Liver (tissue), 9 donors: Measurements from ENCODE around the gene SLC12A7. TPM values are rescaled to one million over a fixed set of nuclear protein-coding genes. Genes with fewer than 3 reads are reported as not detected.
"Not testable (repeated sequence)": the region's sequence is repeated elsewhere in the genome, so short reads cannot be mapped to it uniquely, and the experiment has no call there.

Source experiments
- DNase-seq: peaks from one replicate; pipeline ENCODE4 v3.0.0-alpha.2; 2017; ENCODE audit warnings: low spot score
- H3K27ac ChIP-seq, 2 donors: one replicate each; pipeline ENCODE4 v1.7.0; 2013; ENCODE audit warnings: inconsistent platforms in 2 of 2, low read length in 2 of 2, control low read depth in 1 of 2, low read depth in 1 of 2, mild to moderate bottlenecking in 1 of 2
- H3K27me3 ChIP-seq, 4 donors: one replicate each; pipeline versions ENCODE4 v1.6.1 to v1.7.0; 2013; ENCODE audit warnings: low read length in 3 of 4, inconsistent platforms in 1 of 4, mild to moderate bottlenecking in 1 of 4, moderate library complexity in 1 of 4; ENCODE audit not compliant: control insufficient read depth in 4 of 4, insufficient read depth in 4 of 4
- H3K36me3 ChIP-seq, 4 donors: one replicate each; pipeline versions ENCODE4 v1.6.1 to v1.7.0; 2013; ENCODE audit warnings: low read length in 3 of 4, mild to moderate bottlenecking in 3 of 4, low read depth in 1 of 4, moderate library complexity in 1 of 4; ENCODE audit not compliant: control insufficient read depth in 4 of 4, insufficient read depth in 3 of 4
- H3K4me1 ChIP-seq, 4 donors: one replicate each; pipeline versions ENCODE4 v1.6.1 to v1.7.0; 2013; ENCODE audit warnings: low read length in 3 of 4, mild to moderate bottlenecking in 3 of 4, moderate library complexity in 1 of 4; ENCODE audit not compliant: control insufficient read depth in 4 of 4, insufficient read depth in 4 of 4
- H3K4me3 ChIP-seq, 3 donors: one replicate each; pipeline versions ENCODE4 v1.6.1 to v1.7.0; 2013; ENCODE audit warnings: low read length in 3 of 3, control low read depth in 1 of 3, low read depth in 1 of 3, mild to moderate bottlenecking in 1 of 3
- H3K9ac ChIP-seq, 2 donors: one replicate each; pipeline ENCODE4 v1.7.0; 2013; ENCODE audit warnings: low read length in 2 of 2, mild to moderate bottlenecking in 2 of 2, moderate library complexity in 2 of 2, control low read depth in 1 of 2, low read depth in 1 of 2
- H3K9me3 ChIP-seq, 4 donors: one replicate each; pipeline versions ENCODE4 v1.6.1 to v1.7.0; 2013; ENCODE audit warnings: low read length in 3 of 4; ENCODE audit not compliant: control insufficient read depth in 4 of 4
- EGR1 ChIP-seq, 2 donors: IDR thresholded peaks; 2 replicates each; pipeline ENCODE4 v1.6.1; 2016 to 2018; ENCODE audit warnings: antibody characterized with exemption in 2 of 2, low read depth in 2 of 2
- FOXA1 ChIP-seq: IDR thresholded peaks from 2 replicates; pipeline ENCODE4 v1.6.1; 2016; ENCODE audit warnings: antibody characterized with exemption
- FOXA2 ChIP-seq: IDR thresholded peaks from 2 replicates; pipeline ENCODE4 v1.6.1; 2016; ENCODE audit warnings: antibody characterized with exemption
- GABPA ChIP-seq, 2 donors: IDR thresholded peaks in 1 of 2; conservative IDR thresholded peaks in 1 of 2; 2 replicates each; pipeline ENCODE4 v1.6.1; 2016; ENCODE audit warnings: antibody characterized with exemption in 2 of 2, mild to moderate bottlenecking in 1 of 2, moderate library complexity in 1 of 2
- HNF4G ChIP-seq: IDR thresholded peaks from 2 replicates; pipeline ENCODE4 v1.6.1; 2016; ENCODE audit warnings: antibody characterized with exemption
- JUND ChIP-seq, 2 donors: IDR thresholded peaks; 2 replicates each; pipeline ENCODE4 v1.6.1; 2016; ENCODE audit warnings: antibody characterized with exemption in 2 of 2
- NR2F2 ChIP-seq: IDR thresholded peaks from 2 replicates; pipeline ENCODE4 v1.6.1; 2016; ENCODE audit warnings: antibody characterized with exemption
- RAD21 ChIP-seq, 2 donors: IDR thresholded peaks; 2 replicates each; pipeline ENCODE4 v1.6.1; 2016; ENCODE audit warnings: antibody characterized with exemption in 2 of 2, mild to moderate bottlenecking in 2 of 2
- RXRA ChIP-seq, 2 donors: IDR thresholded peaks; 2 replicates each; pipeline ENCODE4 v1.6.1; 2017 to 2018; ENCODE audit warnings: antibody characterized with exemption in 2 of 2, mild to moderate bottlenecking in 1 of 2
- SP1 ChIP-seq: IDR thresholded peaks from 2 replicates; pipeline ENCODE4 v1.6.1; 2018; ENCODE audit warnings: antibody characterized with exemption, mild to moderate bottlenecking
- TAF1 ChIP-seq: conservative IDR thresholded peaks from 2 replicates; pipeline ENCODE4 v1.6.1; 2016; ENCODE audit warnings: antibody characterized with exemption, mild to moderate bottlenecking
- WGBS: extraction: QIAGEN DNeasy Blood & Tissue Kit; methylation state at CpG from one replicate; pipeline ENCODE4 v1.1.7; 2013; 5-methylcytosine and 5-hydroxymethylcytosine counted together
- polyA plus RNA-seq, 2 donors: library from polyadenylated mRNA; stranded (reverse) in 1 of 2; unstranded in 1 of 2; fragments of 200-250 nt in 1 of 2; fragments of >200 nt in 1 of 2; fragmentation: Nextera tagmentation in 1 of 2; extraction: Ambion mirVana in 1 of 2; gene quantifications; one replicate each; pipeline versions ENCODE4 v1.2.1 to v1.2.3, GENCODE V29; 2013 to 2015
- total RNA-seq, 2 donors: library from RNA; depleted of rRNA; stranded (reverse); fragments of >200 nt; gene quantifications; one replicate each; pipeline ENCODE4 v1.2.3, GENCODE V29; 2014
- TF ChIP-seq, protein P1 (sequence below): IDR thresholded peaks from 2 replicates; pipeline ENCODE4 v1.6.1; 2016; ENCODE audit warnings: antibody characterized with exemption, mild to moderate bottlenecking
- TF ChIP-seq, protein P2 (sequence below): IDR thresholded peaks from 2 replicates; pipeline ENCODE4 v1.6.1; 2016; ENCODE audit warnings: antibody characterized with exemption
- TF ChIP-seq, protein P3 (sequence below): IDR thresholded peaks from 2 replicates; pipeline ENCODE4 v1.6.1; 2016; ENCODE audit warnings: antibody characterized with exemption
- TF ChIP-seq, protein P4 (sequence below): fragments of 150-350 bp; IDR thresholded peaks from 2 replicates; pipeline ENCODE4 v1.5.1; 2017; ENCODE audit warnings: improper control_type of control experiment, low read depth, low read length; ENCODE audit not compliant: missing input control
- TF ChIP-seq, protein P5 (sequence below): IDR thresholded peaks from 2 replicates; pipeline ENCODE4 v1.6.1; 2016; ENCODE audit warnings: antibody characterized with exemption
- donor health status: healthy.
- donor health status: healthy.
- donor health status: healthy.
- donor health status: healthy.
- donor health status: healthy.

SLC12A7 gene
- total and polyA plus RNA-seq, 4 donors, result 12.3 to 64.2 (median 28.9) TPM

DNA sequence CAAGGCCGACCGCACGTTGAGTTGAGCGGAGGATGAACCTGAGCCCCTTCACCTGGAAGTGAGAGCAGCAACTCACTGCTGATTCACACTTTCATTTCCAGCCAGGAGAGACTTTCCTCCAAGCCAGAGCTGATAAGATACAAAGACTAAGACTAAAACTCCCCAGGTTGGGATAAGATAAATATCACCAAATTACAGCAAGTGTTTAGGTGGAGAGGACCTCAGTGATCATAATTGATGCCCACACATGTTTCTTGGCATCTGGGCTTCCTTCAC is 109.7 kb downstream of the SLC12A7 start (continued):
- TF ChIP-seq, protein P1, sequence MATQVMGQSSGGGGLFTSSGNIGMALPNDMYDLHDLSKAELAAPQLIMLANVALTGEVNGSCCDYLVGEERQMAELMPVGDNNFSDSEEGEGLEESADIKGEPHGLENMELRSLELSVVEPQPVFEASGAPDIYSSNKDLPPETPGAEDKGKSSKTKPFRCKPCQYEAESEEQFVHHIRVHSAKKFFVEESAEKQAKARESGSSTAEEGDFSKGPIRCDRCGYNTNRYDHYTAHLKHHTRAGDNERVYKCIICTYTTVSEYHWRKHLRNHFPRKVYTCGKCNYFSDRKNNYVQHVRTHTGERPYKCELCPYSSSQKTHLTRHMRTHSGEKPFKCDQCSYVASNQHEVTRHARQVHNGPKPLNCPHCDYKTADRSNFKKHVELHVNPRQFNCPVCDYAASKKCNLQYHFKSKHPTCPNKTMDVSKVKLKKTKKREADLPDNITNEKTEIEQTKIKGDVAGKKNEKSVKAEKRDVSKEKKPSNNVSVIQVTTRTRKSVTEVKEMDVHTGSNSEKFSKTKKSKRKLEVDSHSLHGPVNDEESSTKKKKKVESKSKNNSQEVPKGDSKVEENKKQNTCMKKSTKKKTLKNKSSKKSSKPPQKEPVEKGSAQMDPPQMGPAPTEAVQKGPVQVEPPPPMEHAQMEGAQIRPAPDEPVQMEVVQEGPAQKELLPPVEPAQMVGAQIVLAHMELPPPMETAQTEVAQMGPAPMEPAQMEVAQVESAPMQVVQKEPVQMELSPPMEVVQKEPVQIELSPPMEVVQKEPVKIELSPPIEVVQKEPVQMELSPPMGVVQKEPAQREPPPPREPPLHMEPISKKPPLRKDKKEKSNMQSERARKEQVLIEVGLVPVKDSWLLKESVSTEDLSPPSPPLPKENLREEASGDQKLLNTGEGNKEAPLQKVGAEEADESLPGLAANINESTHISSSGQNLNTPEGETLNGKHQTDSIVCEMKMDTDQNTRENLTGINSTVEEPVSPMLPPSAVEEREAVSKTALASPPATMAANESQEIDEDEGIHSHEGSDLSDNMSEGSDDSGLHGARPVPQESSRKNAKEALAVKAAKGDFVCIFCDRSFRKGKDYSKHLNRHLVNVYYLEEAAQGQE, result no peak
- TF ChIP-seq, protein P2, sequence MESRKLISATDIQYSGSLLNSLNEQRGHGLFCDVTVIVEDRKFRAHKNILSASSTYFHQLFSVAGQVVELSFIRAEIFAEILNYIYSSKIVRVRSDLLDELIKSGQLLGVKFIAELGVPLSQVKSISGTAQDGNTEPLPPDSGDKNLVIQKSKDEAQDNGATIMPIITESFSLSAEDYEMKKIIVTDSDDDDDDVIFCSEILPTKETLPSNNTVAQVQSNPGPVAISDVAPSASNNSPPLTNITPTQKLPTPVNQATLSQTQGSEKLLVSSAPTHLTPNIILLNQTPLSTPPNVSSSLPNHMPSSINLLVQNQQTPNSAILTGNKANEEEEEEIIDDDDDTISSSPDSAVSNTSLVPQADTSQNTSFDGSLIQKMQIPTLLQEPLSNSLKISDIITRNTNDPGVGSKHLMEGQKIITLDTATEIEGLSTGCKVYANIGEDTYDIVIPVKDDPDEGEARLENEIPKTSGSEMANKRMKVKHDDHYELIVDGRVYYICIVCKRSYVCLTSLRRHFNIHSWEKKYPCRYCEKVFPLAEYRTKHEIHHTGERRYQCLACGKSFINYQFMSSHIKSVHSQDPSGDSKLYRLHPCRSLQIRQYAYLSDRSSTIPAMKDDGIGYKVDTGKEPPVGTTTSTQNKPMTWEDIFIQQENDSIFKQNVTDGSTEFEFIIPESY, result no peak
- TF ChIP-seq TAF1, result no peak
- no peak for TF ChIP-seq FOXA2
- no peak for TF ChIP-seq EGR1 (IDR thresholded peaks at IDR 0.05; ENCODE audit: low read depth in 2 of 2)
- TF ChIP-seq FOXA1, result no peak
- TF ChIP-seq JUND (IDR thresholded peaks at IDR 0.05), result no peak

DNA sequence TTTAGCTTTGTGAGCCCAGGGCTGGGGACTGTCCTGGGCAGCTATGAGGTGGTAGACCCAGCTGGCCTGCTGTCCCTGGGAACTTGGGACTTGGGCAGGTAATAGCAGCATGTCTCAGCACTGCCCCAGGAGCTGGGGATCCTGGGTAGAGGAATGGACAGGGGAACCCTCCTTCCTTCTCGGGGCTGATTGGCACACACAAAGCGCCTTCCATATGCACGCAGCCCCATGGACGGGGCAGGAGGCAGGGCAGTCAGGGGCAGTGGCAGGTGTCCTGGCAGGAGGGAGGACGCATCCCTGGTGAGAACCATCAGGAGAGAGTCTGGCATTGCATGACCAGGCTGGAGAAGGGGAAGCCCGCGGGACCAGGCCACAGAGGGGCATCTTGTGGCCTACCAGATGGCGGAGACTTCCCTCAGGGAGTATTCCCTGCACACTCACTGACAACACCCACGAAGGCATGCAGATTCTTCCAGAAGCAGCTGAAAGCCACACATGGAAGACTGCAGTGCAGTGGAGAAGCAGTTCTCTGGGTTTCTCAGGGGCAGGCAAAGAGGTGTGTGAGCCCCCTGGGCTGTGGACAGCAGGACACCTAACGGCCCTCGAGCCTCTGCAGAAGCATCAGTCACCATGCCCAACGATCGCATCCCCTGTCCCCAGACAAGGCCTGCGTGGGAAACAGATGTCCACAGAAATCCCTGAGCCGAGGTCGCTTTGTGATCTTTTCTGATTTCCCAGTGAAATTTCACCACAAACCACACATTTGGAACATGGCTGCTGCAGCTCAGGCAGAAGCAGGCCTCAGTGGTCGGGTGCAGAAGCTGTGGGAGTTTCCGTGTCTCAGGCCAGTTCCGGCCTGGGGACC is 110.2 kb downstream of the SLC12A7 start:
- peaks cover 0 to 12% (median 6%) of the 10 kb centered on the region in 4 donors for H3K4me1 ChIP-seq
- H3K9ac ChIP-seq, result no peak overlapping the region
- H3K4me3 ChIP-seq, result no peak overlapping the region
- H3K9me3 ChIP-seq, result no peaks in the 10 kb centered on the region
- H3K36me3 ChIP-seq, result no peaks in the 10 kb centered on the region
- WGBS, result 91% methylated on average over 19 of the region's 19 CpGs
- H3K27me3 ChIP-seq, result no peaks in the 10 kb centered on the region
- no peak for DNase-seq
- TF ChIP-seq HNF4G, result no peak
- no peak for TF ChIP-seq TAF1
- no peak for TF ChIP-seq FOXA1
- no peak for TF ChIP-seq NR2F2
- TF ChIP-seq GABPA (IDR thresholded peaks at IDR 0.05 in 1 of 2, conservative IDR thresholded peaks at IDR 0.05 in 1 of 2), result no peak
- TF ChIP-seq, protein P3, sequence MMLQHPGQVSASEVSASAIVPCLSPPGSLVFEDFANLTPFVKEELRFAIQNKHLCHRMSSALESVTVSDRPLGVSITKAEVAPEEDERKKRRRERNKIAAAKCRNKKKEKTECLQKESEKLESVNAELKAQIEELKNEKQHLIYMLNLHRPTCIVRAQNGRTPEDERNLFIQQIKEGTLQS, result no peak
- TF ChIP-seq SP1, result no peak
- no peak for TF ChIP-seq RXRA (IDR thresholded peaks at IDR 0.05)
- TF ChIP-seq, protein P4, sequence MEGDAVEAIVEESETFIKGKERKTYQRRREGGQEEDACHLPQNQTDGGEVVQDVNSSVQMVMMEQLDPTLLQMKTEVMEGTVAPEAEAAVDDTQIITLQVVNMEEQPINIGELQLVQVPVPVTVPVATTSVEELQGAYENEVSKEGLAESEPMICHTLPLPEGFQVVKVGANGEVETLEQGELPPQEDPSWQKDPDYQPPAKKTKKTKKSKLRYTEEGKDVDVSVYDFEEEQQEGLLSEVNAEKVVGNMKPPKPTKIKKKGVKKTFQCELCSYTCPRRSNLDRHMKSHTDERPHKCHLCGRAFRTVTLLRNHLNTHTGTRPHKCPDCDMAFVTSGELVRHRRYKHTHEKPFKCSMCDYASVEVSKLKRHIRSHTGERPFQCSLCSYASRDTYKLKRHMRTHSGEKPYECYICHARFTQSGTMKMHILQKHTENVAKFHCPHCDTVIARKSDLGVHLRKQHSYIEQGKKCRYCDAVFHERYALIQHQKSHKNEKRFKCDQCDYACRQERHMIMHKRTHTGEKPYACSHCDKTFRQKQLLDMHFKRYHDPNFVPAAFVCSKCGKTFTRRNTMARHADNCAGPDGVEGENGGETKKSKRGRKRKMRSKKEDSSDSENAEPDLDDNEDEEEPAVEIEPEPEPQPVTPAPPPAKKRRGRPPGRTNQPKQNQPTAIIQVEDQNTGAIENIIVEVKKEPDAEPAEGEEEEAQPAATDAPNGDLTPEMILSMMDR, result no peak
- TF ChIP-seq, protein P5, sequence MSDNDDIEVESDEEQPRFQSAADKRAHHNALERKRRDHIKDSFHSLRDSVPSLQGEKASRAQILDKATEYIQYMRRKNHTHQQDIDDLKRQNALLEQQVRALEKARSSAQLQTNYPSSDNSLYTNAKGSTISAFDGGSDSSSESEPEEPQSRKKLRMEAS, result no peak
- TF ChIP-seq JUND (IDR thresholded peaks at IDR 0.05), result no peak
- no peak for TF ChIP-seq FOXA2
- no peak for TF ChIP-seq RAD21 (IDR thresholded peaks at IDR 0.05)
- TF ChIP-seq, protein P1, result no peak
- H3K27ac ChIP-seq, result no peak overlapping the region

DNA sequence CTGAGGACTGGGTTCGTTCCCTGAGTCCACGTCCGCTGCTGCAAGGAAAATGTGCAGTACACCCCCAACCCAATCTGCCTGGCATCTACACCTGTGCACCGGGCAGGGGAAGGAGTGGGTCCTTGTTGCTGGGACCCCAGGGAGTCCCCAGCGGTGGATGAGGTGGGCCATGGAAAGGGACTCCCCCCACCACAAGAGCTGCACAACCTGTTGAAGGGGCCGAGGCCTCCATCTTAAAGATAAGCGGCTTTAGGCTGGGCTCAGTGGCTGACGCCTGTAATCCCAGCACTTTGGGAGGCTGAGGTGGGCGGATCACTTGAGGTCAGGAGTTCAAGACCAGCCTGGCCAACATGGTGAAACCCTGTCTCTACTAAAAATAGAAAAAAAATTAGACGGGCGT is 111.0 kb downstream of the SLC12A7 start:
- not testable (repeated sequence) for DNase-seq, H3K9ac ChIP-seq, H3K27me3 ChIP-seq, H3K27ac ChIP-seq, H3K36me3 ChIP-seq, H3K4me3 ChIP-seq, H3K9me3 ChIP-seq
- WGBS, result 92% methylated on average over 11 of the region's 11 CpGs
- H3K4me1 ChIP-seq, result peaks cover 0 to 12% (median 6%) of the 10 kb centered on the region in 4 donors
